Ishikawa (cell line): ENCODE measurements around the gene SLC6A13.

Experiments
- CEBPB ChIP-seq: IDR thresholded peaks from 2 replicates; pipeline ENCODE4 v1.6.1; 2012
- CREB1 ChIP-seq: IDR thresholded peaks from 2 replicates; pipeline ENCODE4 v1.6.1; 2012; ENCODE audit warnings: low read depth
- EGR1 ChIP-seq: IDR thresholded peaks from 2 replicates; pipeline ENCODE4 v1.6.1; 2012
- EP300 ChIP-seq: IDR thresholded peaks from 2 replicates; pipeline ENCODE4 v1.6.1; 2012; ENCODE audit warnings: borderline replicate concordance
- FOXM1 ChIP-seq: IDR thresholded peaks from 2 replicates; pipeline ENCODE4 v1.6.1; 2012; ENCODE audit warnings: low read depth, borderline replicate concordance
- MAX ChIP-seq: IDR thresholded peaks from 2 replicates; pipeline ENCODE4 v1.6.1; 2012
- NFIC ChIP-seq: IDR thresholded peaks from 2 replicates; pipeline ENCODE4 v1.6.1; 2012
- RAD21 ChIP-seq: IDR thresholded peaks from 2 replicates; pipeline ENCODE4 v1.6.1; 2012; ENCODE audit warnings: low read depth
- REST ChIP-seq: IDR thresholded peaks from 2 replicates; pipeline ENCODE4 v1.6.1; 2012; ENCODE audit warnings: low read depth, mild to moderate bottlenecking
- TAF1 ChIP-seq: IDR thresholded peaks from 2 replicates; pipeline ENCODE4 v1.6.1; 2012; ENCODE audit warnings: low read depth, mild to moderate bottlenecking
- TCF12 ChIP-seq: IDR thresholded peaks from 2 replicates; pipeline ENCODE4 v1.6.1; 2012; ENCODE audit warnings: low read depth
- TEAD4 ChIP-seq: IDR thresholded peaks from 2 replicates; pipeline ENCODE4 v1.6.1; 2012
- USF1 ChIP-seq: IDR thresholded peaks from 2 replicates; pipeline ENCODE4 v1.6.1; 2012
- YY1 ChIP-seq: IDR thresholded peaks from 2 replicates; pipeline ENCODE4 v1.6.1; 2012; ENCODE audit warnings: low read depth
- ZBTB7A ChIP-seq: IDR thresholded peaks from 2 replicates; pipeline ENCODE4 v1.6.1; 2012; ENCODE audit warnings: low read depth

The SLC6A13 gene

GRCh38 chr12:218221-218620 lies 44.4 kb downstream of the SLC6A13 start:
- TF ChIP-seq EP300 (no peak), CEBPB (no peak), RAD21 (no peak), EGR1 (no peak), CREB1 (no peak), FOXM1 (no peak), TAF1 (no peak), REST (no peak), YY1 (no peak), TEAD4 (no peak), ZBTB7A (no peak), NFIC (no peak), MAX (no peak)

GRCh38 chr12:215116-215515 lies 47.5 kb downstream of the SLC6A13 start:
- TF ChIP-seq REST: no peak
- TF ChIP-seq TAF1: no peak
- no peak for TF ChIP-seq EGR1
- no peak for TF ChIP-seq CEBPB
- no peak for TF ChIP-seq NFIC
- no peak for TF ChIP-seq EP300
- TF ChIP-seq YY1: no peak
- no peak for TF ChIP-seq RAD21
- TF ChIP-seq TEAD4: no peak
- no peak for TF ChIP-seq USF1
- TF ChIP-seq MAX: no peak
- TF ChIP-seq FOXM1: no peak
- TF ChIP-seq ZBTB7A: no peak

- TF ChIP-seq ZBTB7A: 0 out of 2 replicates have a peak, but pooled peaks have one; percentile 35
- TF ChIP-seq USF1: no peak
- no peak for TF ChIP-seq CREB1
- TF ChIP-seq YY1: no peak
- no peak for TF ChIP-seq EGR1
Measured at GRCh38 chr12:214003-214741, 48.5 kb downstream of the SLC6A13 start, which contains the start of gene SLC6A12. Gene SLC6A12, minus strand, starts transcription at chr12:214157. Its CDS starts 4,171 bp downstream, at chr12:209986.

GRCh38 chr12:213527-213932 lies 49.1 kb downstream of the SLC6A13 start:
- no peak for TF ChIP-seq CREB1
- TF ChIP-seq MAX: no peak
- no peak for TF ChIP-seq TCF12

GRCh38 chr12:212715-213526 lies 49.7 kb downstream of the SLC6A13 start:
- TF ChIP-seq TCF12 (no peak; the same call in 1 of the 2 replicates), EGR1 (0 out of 2 replicates have a peak, but pooled peaks have one; percentile 24), EP300 (peak; percentile 59; the same call in 1 of the 2 replicates), FOXM1 (no peak), YY1 (peak; percentile 53; the same call in 1 of the 2 replicates), MAX (peak; percentile 67), RAD21 (peak; percentile 16; the same call in 1 of the 2 replicates), NFIC (peak; percentile 69), ZBTB7A (peak; percentile 43), TEAD4 (peak; percentile 89), CREB1 (no peak)
